OCI-LY7 (cell line): ENCODE measurements around the gene ZFYVE16. TPM values are rescaled to one million over a fixed set of nuclear protein-coding genes. Genes with fewer than 3 reads are reported as not detected.

Source experiments
- BruUV-seq: library from RNA; stranded (reverse); fragments of 400-500 nt; replicated peaks from 2 replicates; lab custom pipeline; 2021; lab: Mats Ljungman, UMichigan
- CTCF ChIA-PET: fragments of 300-600 bp; sonication (Branson Sonifier 250); formaldehyde crosslinking; loops from one replicate; lab custom pipeline; 2022; ENCODE audit warnings: antibody characterized with exemption; ENCODE audit not compliant: unreplicated experiment; lab: Charles Lee
- POLR2A ChIA-PET: fragments of 300-600 bp; sonication (Branson Sonifier 250); formaldehyde crosslinking; loops from one replicate; lab custom pipeline; 2022; ENCODE audit warnings: antibody characterized with exemption; lab: Charles Lee
- DNase-seq: peaks from one replicate; pipeline ENCODE4 v3.0.0-alpha.2; 2015; ENCODE audit warnings: low spot score
- H2AFZ ChIP-seq: fragments of 200-600 bp; sonication (generic), shearing (Covaris generic); 2 replicates; pipeline ENCODE4 v1.6.1; 2014; ENCODE audit warnings: mild to moderate bottlenecking, antibody characterized with exemption, low read length, moderate library complexity
- H3K27ac ChIP-seq: fragments of 200-600 bp; sonication (generic); 2 replicates; pipeline ENCODE4 v1.5.1; 2014; ENCODE audit warnings: mixed run types, low read depth, mild to moderate bottlenecking, moderate library complexity, low read length, inconsistent platforms; ENCODE audit not compliant: poor library complexity, severe bottlenecking
- H3K36me3 ChIP-seq: fragments of 200-600 bp; sonication (generic); 2 replicates; pipeline ENCODE4 v1.6.1; 2014; ENCODE audit warnings: mild to moderate bottlenecking, antibody characterized with exemption, low read length, moderate library complexity, mixed read lengths; ENCODE audit not compliant: insufficient read depth
- H3K4me1 ChIP-seq: fragments of 200-600 bp; sonication (generic); 2 replicates; pipeline ENCODE4 v1.5.1; 2014; ENCODE audit warnings: mild to moderate bottlenecking, low read length; ENCODE audit not compliant: insufficient read depth, poor library complexity, severe bottlenecking
- H3K4me2 ChIP-seq: fragments of 200-600 bp; sonication (generic); 2 replicates; pipeline ENCODE4 v1.6.1; 2014; ENCODE audit warnings: mild to moderate bottlenecking, low read length
- H3K4me3 ChIP-seq: fragments of 200-600 bp; sonication (generic); 2 replicates; pipeline ENCODE4 v1.5.1; 2014; ENCODE audit warnings: mild to moderate bottlenecking, low read depth, low read length; ENCODE audit not compliant: poor library complexity, severe bottlenecking
- H3K79me2 ChIP-seq: fragments of 200-600 bp; sonication (generic); 2 replicates; pipeline ENCODE4 v1.6.1; 2016; ENCODE audit warnings: low read depth, mild to moderate bottlenecking, low read length, moderate library complexity, mixed read lengths; ENCODE audit not compliant: insufficient read depth
- H3K9me2 ChIP-seq: fragments of 200-600 bp; sonication (generic); 2 replicates; pipeline ENCODE4 v1.6.1; 2016; ENCODE audit warnings: mild to moderate bottlenecking, low read length, mixed read lengths; ENCODE audit not compliant: insufficient read depth
- H3K9me3 ChIP-seq: fragments of 200-600 bp; sonication (generic); 2 replicates; pipeline ENCODE4 v1.6.1; 2014; ENCODE audit warnings: mild to moderate bottlenecking, mixed run types, low read length, mixed read lengths
- H4K20me1 ChIP-seq: fragments of 200-600 bp; sonication (generic); 2 replicates; pipeline ENCODE4 v1.6.1; 2014; ENCODE audit warnings: mild to moderate bottlenecking, antibody characterized with exemption, low read length, moderate library complexity, mixed read lengths; ENCODE audit not compliant: insufficient read depth
- CTCF ChIP-seq: fragments of 200-600 bp; sonication (generic); conservative IDR thresholded peaks from 2 replicates; pipeline ENCODE4 v1.5.1; 2014; ENCODE audit warnings: mild to moderate bottlenecking, antibody characterized with exemption, low read length, moderate library complexity, mixed read lengths
- EZH2phosphoT487 ChIP-seq: fragments of 200-600 bp; sonication (generic); IDR thresholded peaks from 2 replicates; pipeline ENCODE4 v1.6.1; 2018; ENCODE audit warnings: low read depth, borderline replicate concordance, mild to moderate bottlenecking, mixed run types, antibody characterized with exemption, low read length, moderate library complexity, mixed read lengths
- intact Hi-C: fragments of 100-400 bp; cut with micrococcal nuclease; formaldehyde crosslinking; loops from one replicate; pipeline ENCODE4 v1.10.0; 2022; ENCODE audit not compliant: unreplicated experiment
- total RNA-seq, 2 experiments: library from RNA; depleted of rRNA in 1 of 2; stranded (reverse); fragments of >200 nt in 1 of 2; shearing (Covaris generic) in 1 of 2; gene quantifications; 2 replicates each; pipeline ENCODE4 v1.2.3, GENCODE V29; 2014 to 2022

The ZFYVE16 gene
- total RNA-seq, 2 experiments from 2014 or later: 8.0 to 21.6 TPM

- BruUV-seq: no TSS peak
- H3K27ac ChIP-seq: no peak overlapping the region
- H3K4me2 ChIP-seq: no peak overlapping the region
- no peaks in the 10 kb centered on the region for H3K36me3 ChIP-seq
- intact Hi-C loops: no loop called here
- no peak for DNase-seq
- CTCF ChIA-PET: no interaction called here
- H3K9me3 ChIP-seq: no peaks in the 10 kb centered on the region
- POLR2A ChIA-PET: interaction anchor here (0.6 to 1.0 kb wide), 2 partner anchors 12 to 59 kb away, joined by 3 read pairs; no protein-coding TSS in a partner anchor
- no peaks in the 10 kb centered on the region for H3K4me1 ChIP-seq
- TF ChIP-seq CTCF: no peak
- TF ChIP-seq EZH2phosphoT487: no peak
- H3K79me2 ChIP-seq: no peaks in the 10 kb centered on the region
- no peak overlapping the region for H2AFZ ChIP-seq
- no peaks in the 10 kb centered on the region for H3K9me2 ChIP-seq
- H3K4me3 ChIP-seq: no peak overlapping the region
- H4K20me1 ChIP-seq: no peaks in the 10 kb centered on the region
Observed at GRCh38 chr5:80369521-80369920, 38.3 kb upstream of the ZFYVE16 start.

GRCh38 chr5:80370390-80370789, 37.5 kb upstream of the ZFYVE16 start:
- H3K79me2 ChIP-seq: no peaks in the 10 kb centered on the region
- no peak for TF ChIP-seq EZH2phosphoT487
- TF ChIP-seq CTCF: no peak
- H3K4me1 ChIP-seq: no peaks in the 10 kb centered on the region
- no peak overlapping the region for H3K4me3 ChIP-seq
- ChIA-PET POLR2A (interaction anchor here (0.6 kb wide), 1 partner anchor 58 kb away, joined by 3 read pairs; no protein-coding TSS in a partner anchor), CTCF (no interaction called here)
- intact Hi-C loops: no loop called here
- H3K4me2 ChIP-seq: no peak overlapping the region
- H2AFZ ChIP-seq: no peak overlapping the region
- H3K36me3 ChIP-seq: no peaks in the 10 kb centered on the region
- no peaks in the 10 kb centered on the region for H3K9me3 ChIP-seq
- H3K9me2 ChIP-seq: no peaks in the 10 kb centered on the region
- no TSS peak for BruUV-seq
- H4K20me1 ChIP-seq: no peaks in the 10 kb centered on the region
- DNase-seq: no peak
- H3K27ac ChIP-seq: no peak overlapping the region

- Histone ChIP-seq H3K9me2 (no peaks in the 10 kb centered on the region), H3K9me3 (no peaks in the 10 kb centered on the region), H4K20me1 (no peaks in the 10 kb centered on the region), H3K36me3 (no peaks in the 10 kb centered on the region), H3K4me1 (no peaks in the 10 kb centered on the region), H3K4me2 (no peak overlapping the region), H2AFZ (no peak overlapping the region), H3K79me2 (no peaks in the 10 kb centered on the region), H3K27ac (no peak overlapping the region), H3K4me3 (no peak overlapping the region)
- intact Hi-C loops: no loop called here
- no peak for DNase-seq
- TF ChIP-seq EZH2phosphoT487: no peak
- no peak for TF ChIP-seq CTCF
- CTCF ChIA-PET: no interaction called here
- BruUV-seq: no TSS peak
- POLR2A ChIA-PET: interaction anchor here (0.5 to 1.2 kb wide), 2 partner anchors 10 to 752 kb away, joined by 3 to 7 read pairs; no protein-coding TSS in a partner anchor
Observed at GRCh38 chr5:80372780-80373179, 35.1 kb upstream of the ZFYVE16 start.
